Stimulated activated CD4-positive, alpha-beta T cell treated with anti-CD3 and anti-CD28 coated beads, Interleukin-2, amount 100 ng/mL, for 48 hours (primary cell): ENCODE data around the gene RILPL1.
"Not testable (repeated sequence)": the region's sequence is repeated elsewhere in the genome, so short reads cannot be mapped to it uniquely, and the experiment has no call there.

Experiments
- DNase-seq, 2 donors: peaks; one replicate each; pipeline ENCODE4 v3.0.0-alpha.2; 2020

RILPL1 gene

GRCh38 chr12:123528858-123529257 is 4.7 kb downstream of the RILPL1 start:
- no peak for DNase-seq

- DNase-seq: no peak
These were observed 6.9 kb downstream of the RILPL1 start for GRCh38 chr12:123526542-123527080.

- DNase-seq: no peak
These were observed 9.1 kb downstream of the RILPL1 start for GRCh38 chr12:123524378-123524777.

GRCh38 chr12:123523518-123523917 is 10.0 kb downstream of the RILPL1 start:
- DNase-seq: no peak

GRCh38 chr12:123522164-123522563 is 11.4 kb downstream of the RILPL1 start:
- no peak for DNase-seq

- DNase-seq: no peak
These were observed 12.7 kb downstream of the RILPL1 start for GRCh38 chr12:123520567-123521474.

- no peak for DNase-seq
These were observed 14.1 kb downstream of the RILPL1 start for GRCh38 chr12:123519141-123520001.

- no peak for DNase-seq
These were observed 17.2 kb downstream of the RILPL1 start for GRCh38 chr12:123516216-123516780.

- DNase-seq: not testable (repeated sequence)
These were observed 18.8 kb downstream of the RILPL1 start for GRCh38 chr12:123514582-123515221.

GRCh38 chr12:123513805-123514204 is 19.7 kb downstream of the RILPL1 start:
- no peak for DNase-seq

GRCh38 chr12:123512838-123513665 is 20.5 kb downstream of the RILPL1 start:
- no peak for DNase-seq

- DNase-seq: no peak
These were observed 26.7 kb downstream of the RILPL1 start for GRCh38 chr12:123506843-123507236.

GRCh38 chr12:123506059-123506842 is 27.3 kb downstream of the RILPL1 start:
- no peak for DNase-seq

- no peak for DNase-seq
These were observed 31.3 kb downstream of the RILPL1 start for GRCh38 chr12:123502163-123502704.

GRCh38 chr12:123499332-123499731 is 34.2 kb downstream of the RILPL1 start:
- no peak for DNase-seq

GRCh38 chr12:123498126-123498825 is 35.2 kb downstream of the RILPL1 start:
- DNase-seq: no peak

GRCh38 chr12:123497065-123497464 is 36.5 kb downstream of the RILPL1 start:
- no peak for DNase-seq

GRCh38 chr12:123494124-123494851 is 39.2 kb downstream of the RILPL1 start:
- no peak for DNase-seq
